IMR-90 (cell line): ENCODE data around the gene TCF25.

Source experiments
- CEBPB ChIP-seq: IDR thresholded peaks from 2 replicates; pipeline ENCODE4 v1.6.1; 2012; ENCODE audit warnings: low read depth, low read length, improper control_type of control experiment
- CTCF ChIP-seq: conservative IDR thresholded peaks from 2 replicates; pipeline ENCODE4 v1.5.1; 2012; ENCODE audit warnings: mild to moderate bottlenecking, low read depth, low read length, improper control_type of control experiment
- POLR2A ChIP-seq: IDR thresholded peaks from 2 replicates; pipeline ENCODE4 v1.6.1; 2012; ENCODE audit warnings: mild to moderate bottlenecking, low read depth, low read length

- TF ChIP-seq CEBPB: no peak
- TF ChIP-seq CTCF: no peak
- TF ChIP-seq POLR2A: no peak
Measured at GRCh38 chr16:89960966-89961365, 87.6 kb downstream of the TCF25 start.
